Activated naive CD8-positive, alpha-beta T cell treated with anti-CD3 and anti-CD28 coated beads, Interleukin-2, amount 10 ng/mL, durations not matched to agents 7 days and 5 days (primary cell): ENCODE measurements around the gene SULT1C4. TPM values are rescaled to one million over a fixed set of nuclear protein-coding genes. Genes with fewer than 3 reads are reported as not detected.

ENCODE experiments used
- total RNA-seq, 2 experiments: library from RNA; stranded (reverse); gene quantifications; one replicate each; pipeline ENCODE4 v1.2.3, GENCODE V29; 2021

SULT1C4 gene
- total RNA-seq, 2 experiments from 2014 or later, result not detected

Other genes starting within 250 kb of the SULT1C4 start
- gene SULT1C3, start 138.0 kb upstream of the SULT1C4 start, total RNA-seq, result not detected
- not detected for gene SULT1C2, start 89.1 kb upstream of the SULT1C4 start, total RNA-seq
- 10 to 100 TPM; 85.7 to 92.2 TPM for gene GCC2, start 71.3 kb downstream of the SULT1C4 start, total RNA-seq
- gene LIMS1, start 156.5 kb downstream of the SULT1C4 start, total RNA-seq, result 10 to 100 TPM; 46.2 to 52.1 TPM